ENCODE results near the gene RNF144A. TPM values are rescaled to one million over a fixed set of nuclear protein-coding genes. Genes with fewer than 3 reads are reported as not detected.

The RNF144A gene
- total and polyA plus RNA-seq, 4 donors, result 0.63 to 27.6 (median 4.1) TPM

GRCh38 chr2:6973895-6974545, 56.8 kb downstream of the RNF144A start:
- WGBS, 2 donors, result 82 to 83% methylated on average over 7 of the region's 7 CpGs

DNA sequence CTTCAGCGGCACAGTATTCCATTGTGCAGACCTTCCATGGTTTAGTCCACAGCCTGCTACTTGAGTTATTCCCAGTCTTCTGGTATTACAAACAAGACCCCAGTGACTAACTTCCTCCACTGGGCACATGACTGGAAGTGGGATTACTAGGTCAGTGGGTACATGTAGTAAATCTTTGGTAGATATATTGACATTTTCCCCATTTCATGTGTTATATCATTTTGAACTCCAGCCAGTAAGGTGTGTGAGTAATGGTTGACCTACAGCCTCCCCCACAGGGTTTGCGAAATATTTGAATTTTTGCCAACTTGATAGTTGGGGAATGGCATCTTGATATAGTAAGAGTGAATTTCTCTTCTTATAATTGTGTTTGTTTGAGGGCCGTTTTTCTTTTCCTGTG, 58.8 kb downstream of the RNF144A start:
- H3K27ac ChIP-seq (ENCODE audit: low read depth in 1 of 2, low read length in 2 of 2), result no peak overlapping the region
- no peaks in the 10 kb centered on the region for H3K4me1 ChIP-seq (ENCODE audit: control insufficient read depth in 1 of 2, insufficient read depth in 2 of 2, low read length in 2 of 2)
- no peaks in the 10 kb centered on the region for H3K27me3 ChIP-seq (ENCODE audit: control insufficient read depth in 1 of 2, insufficient read depth in 2 of 2, low read length in 1 of 2)
- DNase-seq, result no peak
- H3K36me3 ChIP-seq (ENCODE audit: control insufficient read depth in 1 of 2, insufficient read depth in 2 of 2, low read length in 1 of 2), result no peaks in the 10 kb centered on the region
- 80 to 89% methylated on average over 3 of the region's 3 CpGs for WGBS, 2 donors
- H3K4me3 ChIP-seq (ENCODE audit: low read length in 2 of 2), result no peak overlapping the region
- H3K9me3 ChIP-seq (ENCODE audit: control insufficient read depth, low read length), result no peaks in the 10 kb centered on the region
- intact Hi-C loops (cut with DNase I), result no loop called here
- ATAC-seq (ENCODE audit: low FRiP score), result no peak

More at GRCh38 chr2:6973895-6974545, 56.8 kb downstream of the RNF144A start:
- DNase-seq, result no peak
- Histone ChIP-seq H3K27ac (ENCODE audit: low read depth in 1 of 2, low read length in 2 of 2) (no peak overlapping the region), H3K9me3 (ENCODE audit: control insufficient read depth, low read length) (no peaks in the 10 kb centered on the region), H3K4me1 (ENCODE audit: control insufficient read depth in 1 of 2, insufficient read depth in 2 of 2, low read length in 2 of 2) (no peaks in the 10 kb centered on the region), H3K4me3 (ENCODE audit: low read length in 2 of 2) (no peak overlapping the region), H3K36me3 (ENCODE audit: control insufficient read depth in 1 of 2, insufficient read depth in 2 of 2, low read length in 1 of 2) (no peaks in the 10 kb centered on the region), H3K27me3 (ENCODE audit: control insufficient read depth in 1 of 2, insufficient read depth in 2 of 2, low read length in 1 of 2) (no peaks in the 10 kb centered on the region)
- ATAC-seq (ENCODE audit: low FRiP score), result no peak
- intact Hi-C loops (cut with DNase I), result no loop called here

- WGBS, 2 donors, result 40 to 41% methylated on average over 9 of the region's 9 CpGs
- no peak overlapping the region for H3K27ac ChIP-seq (ENCODE audit: low read depth in 1 of 2, low read length in 2 of 2)
- no peaks in the 10 kb centered on the region for H3K9me3 ChIP-seq (ENCODE audit: control insufficient read depth, low read length)
- peak in 1 of 2 donors; percentile 62 for DNase-seq
- no peaks in the 10 kb centered on the region for H3K4me1 ChIP-seq (ENCODE audit: control insufficient read depth in 1 of 2, insufficient read depth in 2 of 2, low read length in 2 of 2)
- no peak for ATAC-seq (ENCODE audit: low FRiP score)
- H3K27me3 ChIP-seq (ENCODE audit: control insufficient read depth in 1 of 2, insufficient read depth in 2 of 2, low read length in 1 of 2), result no peaks in the 10 kb centered on the region
- no peak overlapping the region for H3K4me3 ChIP-seq (ENCODE audit: low read length in 2 of 2)
- intact Hi-C loops (cut with DNase I), result no loop called here
- H3K36me3 ChIP-seq (ENCODE audit: control insufficient read depth in 1 of 2, insufficient read depth in 2 of 2, low read length in 1 of 2), result no peaks in the 10 kb centered on the region
These were observed 60.0 kb downstream of the RNF144A start for GRCh38 chr2:6977113-6977741.

DNA sequence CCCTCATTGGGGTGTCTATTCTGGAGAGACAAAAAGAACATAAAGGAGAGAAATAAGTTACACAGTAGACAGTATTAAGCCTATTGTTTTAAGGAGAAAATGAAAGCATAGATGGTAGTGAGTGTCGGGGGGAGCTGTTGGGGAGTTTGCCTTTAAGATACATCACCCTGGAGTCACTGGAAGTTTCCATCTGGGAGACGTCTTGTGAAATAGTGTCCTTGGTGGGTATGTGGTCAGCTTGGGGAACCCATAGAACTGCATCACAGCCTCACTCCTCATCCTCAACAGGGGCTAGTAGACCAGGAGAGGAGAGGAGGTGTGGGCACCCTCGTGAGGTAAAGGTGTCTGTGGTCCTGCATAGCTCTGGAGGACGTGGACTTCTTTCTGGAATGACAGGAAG, 60.6 kb downstream of the RNF144A start:
- intact Hi-C loops (cut with DNase I), result no loop called here
- Histone ChIP-seq H3K27me3 (ENCODE audit: control insufficient read depth in 1 of 2, insufficient read depth in 2 of 2, low read length in 1 of 2) (no peaks in the 10 kb centered on the region), H3K9me3 (ENCODE audit: control insufficient read depth, low read length) (no peaks in the 10 kb centered on the region), H3K36me3 (ENCODE audit: control insufficient read depth in 1 of 2, insufficient read depth in 2 of 2, low read length in 1 of 2) (no peaks in the 10 kb centered on the region), H3K27ac (ENCODE audit: low read depth in 1 of 2, low read length in 2 of 2) (no peak overlapping the region), H3K4me3 (ENCODE audit: low read length in 2 of 2) (no peak overlapping the region), H3K4me1 (ENCODE audit: control insufficient read depth in 1 of 2, insufficient read depth in 2 of 2, low read length in 2 of 2) (no peaks in the 10 kb centered on the region)
- 82 to 90% methylated on average over 4 of the region's 4 CpGs for WGBS, 2 donors
- DNase-seq (no peak), ATAC-seq (ENCODE audit: low FRiP score) (no peak)

DNA sequence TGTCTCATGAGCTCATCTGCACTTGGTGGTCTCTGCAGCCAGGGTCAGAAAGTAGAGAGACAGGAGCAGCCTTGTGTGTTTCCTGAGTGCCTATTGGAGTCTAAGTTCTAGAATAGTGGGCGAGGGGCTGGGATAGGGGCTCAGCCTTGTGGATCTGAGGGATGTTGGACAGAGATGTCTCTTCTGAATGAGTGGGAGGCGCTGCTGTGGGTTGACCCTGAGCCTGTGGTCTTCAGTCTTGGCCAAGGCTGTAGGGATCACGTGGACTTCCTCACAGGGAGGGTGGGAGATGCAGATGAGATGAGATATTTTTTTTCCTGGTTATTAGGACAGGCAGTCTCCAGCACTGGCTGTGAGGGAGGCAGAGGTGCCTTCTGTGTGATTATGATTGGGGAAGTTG, 61.8 kb downstream of the RNF144A start:
- H3K4me3 ChIP-seq (ENCODE audit: low read length in 2 of 2), result no peak overlapping the region

GRCh38 chr2:6982449-6982848, 65.2 kb downstream of the RNF144A start:
- Histone ChIP-seq H3K4me3 (ENCODE audit: low read length in 2 of 2) (no peak overlapping the region), H3K36me3 (ENCODE audit: control insufficient read depth in 1 of 2, insufficient read depth in 2 of 2, low read length in 1 of 2) (no peaks in the 10 kb centered on the region), H3K27me3 (ENCODE audit: control insufficient read depth in 1 of 2, insufficient read depth in 2 of 2, low read length in 1 of 2) (no peaks in the 10 kb centered on the region), H3K27ac (ENCODE audit: low read depth in 1 of 2, low read length in 2 of 2) (no peak overlapping the region), H3K9me3 (ENCODE audit: control insufficient read depth, low read length) (no peaks in the 10 kb centered on the region), H3K4me1 (ENCODE audit: control insufficient read depth in 1 of 2, insufficient read depth in 2 of 2, low read length in 2 of 2) (no peaks in the 10 kb centered on the region)
- DNase-seq, result no peak
- WGBS, 2 donors, result 70 to 77% methylated on average over 5 of the region's 5 CpGs
- no peak for ATAC-seq (ENCODE audit: low FRiP score)
- intact Hi-C loops (cut with DNase I), result no loop called here

More for the DNA sequence above, 61.8 kb downstream of the RNF144A start:
- H3K9me3 ChIP-seq (ENCODE audit: control insufficient read depth, low read length), result no peaks in the 10 kb centered on the region
- no peak overlapping the region for H3K27ac ChIP-seq (ENCODE audit: low read depth in 1 of 2, low read length in 2 of 2)
- 93 to 100% methylated on average over 3 of the region's 3 CpGs for WGBS, 2 donors
- intact Hi-C loops (cut with DNase I), result no loop called here
- DNase-seq, result no peak
- no peak for ATAC-seq (ENCODE audit: low FRiP score)
- no peaks in the 10 kb centered on the region for H3K4me1 ChIP-seq (ENCODE audit: control insufficient read depth in 1 of 2, insufficient read depth in 2 of 2, low read length in 2 of 2)
- H3K27me3 ChIP-seq (ENCODE audit: control insufficient read depth in 1 of 2, insufficient read depth in 2 of 2, low read length in 1 of 2), result no peaks in the 10 kb centered on the region
- H3K36me3 ChIP-seq (ENCODE audit: control insufficient read depth in 1 of 2, insufficient read depth in 2 of 2, low read length in 1 of 2), result no peaks in the 10 kb centered on the region

DNA sequence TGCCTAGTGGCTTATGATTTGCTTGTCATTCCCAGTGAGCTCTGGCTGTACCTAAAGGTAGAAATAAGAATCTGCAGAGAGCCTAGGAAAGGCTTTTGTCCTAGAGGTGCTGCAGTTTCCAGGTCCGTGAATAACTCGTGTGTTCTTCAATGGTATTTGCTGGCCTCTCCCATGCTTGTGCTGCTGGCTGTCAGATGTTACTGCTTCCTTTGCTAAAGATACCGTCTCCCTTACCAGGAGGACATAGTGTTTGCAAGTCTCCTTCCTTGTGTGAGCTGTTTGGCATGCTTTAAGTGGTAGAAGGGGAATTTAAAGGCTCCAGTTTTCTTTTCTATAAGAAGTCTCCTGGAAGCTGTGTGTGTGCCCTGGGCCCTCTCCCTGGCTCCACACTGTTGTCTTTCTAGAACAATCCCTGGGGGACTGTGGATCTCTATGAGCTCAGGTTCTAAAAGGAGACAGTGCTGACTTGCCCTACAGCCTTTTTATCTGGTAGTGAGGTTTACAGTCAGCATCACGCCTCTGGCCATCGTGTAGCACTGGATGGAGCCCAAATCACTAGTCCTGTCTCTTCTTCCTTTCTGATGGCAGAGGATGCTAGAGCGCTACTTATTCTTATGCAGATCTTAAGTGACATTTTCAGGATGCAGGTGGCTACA, 65.8 kb downstream of the RNF144A start:
- no peaks in the 10 kb centered on the region for H3K27me3 ChIP-seq (ENCODE audit: control insufficient read depth in 1 of 2, insufficient read depth in 2 of 2, low read length in 1 of 2)
- intact Hi-C loops (cut with DNase I), result no loop called here
- no peaks in the 10 kb centered on the region for H3K4me1 ChIP-seq (ENCODE audit: control insufficient read depth in 1 of 2, insufficient read depth in 2 of 2, low read length in 2 of 2)
- no peak overlapping the region for H3K4me3 ChIP-seq (ENCODE audit: low read length in 2 of 2)
- ATAC-seq (ENCODE audit: low FRiP score), result no peak
- no peak for DNase-seq
- H3K9me3 ChIP-seq (ENCODE audit: control insufficient read depth, low read length), result no peaks in the 10 kb centered on the region
- no peaks in the 10 kb centered on the region for H3K36me3 ChIP-seq (ENCODE audit: control insufficient read depth in 1 of 2, insufficient read depth in 2 of 2, low read length in 1 of 2)
- no peak overlapping the region for H3K27ac ChIP-seq (ENCODE audit: low read depth in 1 of 2, low read length in 2 of 2)
- WGBS, 2 donors, result 43 to 44% methylated on average over 6 of the region's 6 CpGs

GRCh38 chr2:6986301-6986911, 69.2 kb downstream of the RNF144A start:
- Histone ChIP-seq H3K4me1 (ENCODE audit: control insufficient read depth in 1 of 2, insufficient read depth in 2 of 2, low read length in 2 of 2) (no peaks in the 10 kb centered on the region), H3K27me3 (ENCODE audit: control insufficient read depth in 1 of 2, insufficient read depth in 2 of 2, low read length in 1 of 2) (no peaks in the 10 kb centered on the region), H3K27ac (ENCODE audit: low read depth in 1 of 2, low read length in 2 of 2) (no peak overlapping the region), H3K4me3 (ENCODE audit: low read length in 2 of 2) (no peak overlapping the region), H3K9me3 (ENCODE audit: control insufficient read depth, low read length) (peaks cover 1% of the 10 kb centered on the region), H3K36me3 (ENCODE audit: control insufficient read depth in 1 of 2, insufficient read depth in 2 of 2, low read length in 1 of 2) (no peaks in the 10 kb centered on the region)
- intact Hi-C loops (cut with DNase I), result no loop called here
- WGBS, 2 donors, result 45 to 66% methylated on average over 3 of the region's 3 CpGs
- ATAC-seq (ENCODE audit: low FRiP score) (peak; percentile 50), DNase-seq (no peak)
